SK-N-SH (cell line): ENCODE measurements around the gene MNX1. TPM values are rescaled to one million over a fixed set of nuclear protein-coding genes. Genes with fewer than 3 reads are reported as not detected.
A peak's percentile ranks its signal among the peaks of the same experiment; 100 is the strongest.

Source experiments
- CTCF ChIA-PET: fragments of 300-600, 350-600 bp; formaldehyde crosslinking; extraction: SDS; loops from one replicate; lab custom pipeline; 2021; lab: Yijun Ruan, JAX
- POLR2A ChIA-PET: fragments of 350-600 bp; sonication (Branson Sonifier 250); formaldehyde crosslinking; extraction: SDS; loops from one replicate; lab custom pipeline; 2020; ENCODE audit warnings: antibody characterized with exemption, inconsistent platforms; lab: Yijun Ruan, JAX
- DNase-seq: peaks from one replicate; pipeline ENCODE4 v3.0.0; 2012
- H2AFZ ChIP-seq: fragments of 200-600 bp; sonication (generic); 2 replicates; pipeline ENCODE4 v1.8.1; 2016; ENCODE audit warnings: antibody characterized with exemption, mild to moderate bottlenecking, low read depth
- H3F3A ChIP-seq: fragments of 200-600 bp; sonication (generic); replicated peaks from 2 replicates; pipeline ENCODE3; 2016; ENCODE audit warnings: antibody characterized with exemption, mild to moderate bottlenecking; ENCODE audit not compliant: insufficient read depth
- H3K27ac ChIP-seq, 2 experiments: fragments of 200-500 bp in 1 of 2; fragments of 200-600 bp in 1 of 2; sonication (Bioruptor generic) in 1 of 2; sonication (generic), shearing (Covaris generic) in 1 of 2; 2 replicates each; pipeline versions ENCODE4 v1.5.1 to v1.6.1; 2014 to 2016; ENCODE audit warnings: low read depth in 2 of 2, inconsistent platforms in 1 of 2, low read length in 1 of 2, mild to moderate bottlenecking in 1 of 2, mixed read lengths in 1 of 2
- H3K27me3 ChIP-seq: fragments of 200-600 bp; sonication (generic), shearing (Covaris generic); 2 replicates; pipeline ENCODE4 v1.6.1; 2016; ENCODE audit warnings: mixed run types; ENCODE audit not compliant: insufficient read depth
- H3K36me3 ChIP-seq, 2 experiments: fragments of 200-500 bp in 1 of 2; fragments of 200-600 bp in 1 of 2; sonication (Bioruptor generic) in 1 of 2; sonication (generic) in 1 of 2; replicated peaks in 1 of 2; 2 replicates each; pipeline versions ENCODE3 to v1.5.1; 2014 to 2016; ENCODE audit warnings: low read length in 1 of 2, mild to moderate bottlenecking in 1 of 2; ENCODE audit not compliant: insufficient read depth in 2 of 2, control insufficient read depth in 1 of 2
- H3K4me1 ChIP-seq, 2 experiments: fragments of 200-500 bp in 1 of 2; fragments of 200-600 bp in 1 of 2; sonication (Bioruptor generic) in 1 of 2; sonication (generic), shearing (Covaris generic) in 1 of 2; 2 replicates each; pipeline versions ENCODE4 v1.5.1 to v1.6.1; 2014 to 2016; ENCODE audit warnings: low read depth in 1 of 2, low read length in 1 of 2, mixed run types in 1 of 2; ENCODE audit not compliant: insufficient read depth in 2 of 2, control insufficient read depth in 1 of 2
- H3K4me2 ChIP-seq: fragments of 200-600 bp; sonication (generic), shearing (Covaris generic); 2 replicates; pipeline ENCODE4 v1.6.1; 2017; ENCODE audit warnings: mixed run types
- H3K4me3 ChIP-seq, 2 experiments: fragments of 200-500 bp in 1 of 2; fragments of 200-600 bp in 1 of 2; sonication (Bioruptor generic) in 1 of 2; sonication (generic), shearing (Covaris generic) in 1 of 2; 2 replicates each; pipeline versions ENCODE4 v1.5.1 to v1.8.1; 2014 to 2016; ENCODE audit warnings: low read depth in 2 of 2, inconsistent platforms in 1 of 2, low read length in 1 of 2, mild to moderate bottlenecking in 1 of 2, mixed read lengths in 1 of 2, moderate library complexity in 1 of 2
- H3K79me2 ChIP-seq: fragments of 200-600 bp; sonication (generic); 2 replicates; pipeline ENCODE4 v1.8.1; 2017; ENCODE audit warnings: mild to moderate bottlenecking; ENCODE audit not compliant: insufficient read depth
- H3K9ac ChIP-seq: fragments of 200-600 bp; sonication (generic); 2 replicates; pipeline ENCODE4 v1.6.1; 2017; ENCODE audit warnings: mixed run types
- H3K9me2 ChIP-seq: fragments of 200-600 bp; sonication (generic); 2 replicates; pipeline ENCODE4 v1.6.1; 2017; ENCODE audit warnings: mixed run types
- H3K9me3 ChIP-seq: fragments of 200-600 bp; sonication (generic); 2 replicates; pipeline ENCODE4 v1.6.1; 2017; ENCODE audit warnings: mixed run types, mild to moderate bottlenecking, moderate library complexity
- H4K20me1 ChIP-seq: fragments of 200-600 bp; sonication (generic); 2 replicates; pipeline ENCODE4 v1.6.1; 2017; ENCODE audit warnings: mild to moderate bottlenecking, mixed run types; ENCODE audit not compliant: insufficient read depth
- ELF1 ChIP-seq: IDR thresholded peaks from 2 replicates; pipeline ENCODE4 v1.4.0; 2012
- EZH2phosphoT487 ChIP-seq: fragments of 200-600 bp; sonication (generic); IDR thresholded peaks from 2 replicates; pipeline ENCODE4 v1.6.1; 2017; ENCODE audit warnings: low read depth, mixed run types, mild to moderate bottlenecking, antibody characterized with exemption, moderate library complexity, borderline replicate concordance
- FOSL2 ChIP-seq: IDR thresholded peaks from 2 replicates; pipeline ENCODE4 v1.4.0; 2012; ENCODE audit warnings: low read depth, mild to moderate bottlenecking, moderate library complexity, borderline replicate concordance
- FOXJ3 ChIP-seq: sonication (generic); formaldehyde crosslinking; IDR thresholded peaks from 2 replicates; pipeline ENCODE4 v1.5.1; 2020; ENCODE audit warnings: mild to moderate bottlenecking, missing genetic modification reagents
- FOXM1 ChIP-seq: IDR thresholded peaks from 2 replicates; pipeline ENCODE4 v1.4.0; 2012; ENCODE audit warnings: low read depth, mild to moderate bottlenecking
- GABPA ChIP-seq: IDR thresholded peaks from 2 replicates; pipeline ENCODE4 v1.4.0; 2012; ENCODE audit warnings: low read depth, mild to moderate bottlenecking
- GATA2 ChIP-seq: sonication (generic); formaldehyde crosslinking; IDR thresholded peaks from 2 replicates; pipeline ENCODE4 v1.5.0; 2020; ENCODE audit warnings: mild to moderate bottlenecking, missing genetic modification reagents
- JUND ChIP-seq: IDR thresholded peaks from 2 replicates; pipeline ENCODE4 v1.4.0; 2012
- MEF2A ChIP-seq: IDR thresholded peaks from 2 replicates; pipeline ENCODE4 v1.4.0; 2012; ENCODE audit warnings: low read depth, borderline replicate concordance
- MXI1 ChIP-seq: IDR thresholded peaks from 2 replicates; pipeline ENCODE4 v1.6.1; 2012; ENCODE audit warnings: mild to moderate bottlenecking, low read depth, low read length, improper control_type of control experiment
- NRF1 ChIP-seq: IDR thresholded peaks from 2 replicates; pipeline ENCODE4 v1.6.1; 2012; ENCODE audit warnings: low read depth, mild to moderate bottlenecking, low read length
- RAD21 ChIP-seq: IDR thresholded peaks from 2 replicates; pipeline ENCODE4 v1.6.1; 2012; ENCODE audit warnings: mild to moderate bottlenecking, low read length
- RXRA ChIP-seq: IDR thresholded peaks from 2 replicates; pipeline ENCODE4 v1.4.0; 2012; ENCODE audit warnings: low read depth, mild to moderate bottlenecking, borderline replicate concordance
- TEAD4 ChIP-seq: IDR thresholded peaks from 2 replicates; pipeline ENCODE4 v1.4.0; 2012; ENCODE audit warnings: mild to moderate bottlenecking, borderline replicate concordance; ENCODE audit not compliant: insufficient read depth
- YY1 ChIP-seq: IDR thresholded peaks from 2 replicates; pipeline ENCODE4 v1.4.0; 2012; ENCODE audit warnings: low read depth, mild to moderate bottlenecking
- WGBS: methylation state at CpG from one replicate; pipeline ENCODE4 v1.1.6; 2017; ENCODE audit warnings: low lambda C conversion rate; 5-methylcytosine and 5-hydroxymethylcytosine counted together
- polyA plus RNA-seq, 3 experiments: library from polyadenylated mRNA; depleted of rRNA; stranded (reverse); fragments of >200 nt; gene quantifications; 2 replicates each; pipeline ENCODE4 v1.2.3, GENCODE V29; 2012
- TF ChIP-seq, protein P1 (sequence below): fragments of 200-600 bp; sonication (generic); IDR thresholded peaks from 2 replicates; pipeline ENCODE4 v1.6.1; 2017; ENCODE audit warnings: antibody characterized with exemption, mild to moderate bottlenecking, moderate library complexity
- TF ChIP-seq, protein P2 (sequence below): IDR thresholded peaks from 2 replicates; pipeline ENCODE4; 2012
- TF ChIP-seq, protein P3 (sequence below): fragments of 150-350 bp; IDR thresholded peaks from 2 replicates; pipeline ENCODE4 v1.6.1; 2017; ENCODE audit warnings: antibody characterized with exemption, low read length, low read depth, borderline replicate concordance

Gene MNX1
- polyA plus RNA-seq, 1 of the 3 experiments (the other 2 are of a cell fraction): not detected

DNA sequence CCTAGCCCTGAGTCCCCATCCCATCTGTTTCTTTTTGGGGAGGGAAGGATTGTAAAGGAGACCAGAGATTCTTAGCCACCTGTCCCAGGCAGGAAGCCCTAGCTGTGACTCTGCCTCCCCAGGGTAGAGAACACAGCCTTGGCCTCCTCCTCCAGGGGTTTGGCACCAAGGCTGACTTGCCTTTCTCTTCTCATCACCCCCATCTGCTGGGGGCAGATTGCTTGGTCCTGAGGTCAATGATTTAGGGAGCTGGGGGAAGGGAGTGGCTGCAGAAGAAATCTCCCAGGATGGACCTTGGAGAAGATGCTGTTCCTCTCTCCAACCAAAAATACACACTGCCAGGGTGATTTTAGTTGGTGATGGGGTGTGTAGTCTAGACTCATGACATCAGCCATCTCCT, 2.6 kb upstream of the MNX1 start:
- Histone ChIP-seq H3K79me2 (no peaks in the 10 kb centered on the region), H3F3A (no peaks in the 10 kb centered on the region), H3K9me2 (no peaks in the 10 kb centered on the region), H3K9ac (no peak overlapping the region), H4K20me1 (peaks cover 9% of the 10 kb centered on the region), H3K27me3 (peaks cover 96% of the 10 kb centered on the region), H3K9me3 (no peaks in the 10 kb centered on the region), H3K36me3 (no peaks in the 10 kb centered on the region), H3K4me1 (no peaks in the 10 kb centered on the region; a peak in 1 of 4 replicates), H3K27ac (no peak overlapping the region), H2AFZ (no peak overlapping the region), H3K4me2 (no peak overlapping the region), H3K4me3 (no peak overlapping the region)
- TF ChIP-seq YY1: no peak
- no peak for TF ChIP-seq MXI1
- CTCF ChIA-PET: interaction anchor here (1.6 to 1.8 kb wide), 3 partner anchors 211 to 327 kb away, joined by 3 to 7 read pairs (median 6); no protein-coding TSS in a partner anchor
- peak; percentile 34 for DNase-seq
- POLR2A ChIA-PET: no interaction called here

DNA sequence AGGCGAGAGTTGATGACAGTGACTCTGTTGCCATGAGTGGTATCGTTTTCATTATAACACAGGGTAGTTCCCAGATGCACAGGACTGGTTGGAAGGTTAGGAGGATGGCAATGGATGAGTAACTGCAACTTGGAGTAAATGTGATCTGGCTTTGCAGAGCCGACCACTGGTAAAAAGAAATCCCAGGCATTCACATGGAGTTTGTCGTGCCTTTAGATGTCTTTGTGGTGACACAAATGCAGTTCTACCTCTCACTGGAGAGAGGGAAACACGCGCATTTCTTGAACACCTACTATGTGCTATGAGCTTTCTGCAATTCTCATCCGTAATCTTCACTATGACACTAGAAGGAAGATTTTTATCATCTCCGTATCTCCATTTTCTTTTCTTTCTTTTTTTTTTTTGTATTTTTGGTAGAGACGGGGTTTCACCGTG, 1.7 kb upstream of the MNX1 start:
- TF ChIP-seq RAD21 (no peak), EZH2phosphoT487 (peak; percentile 47; the same call in 1 of the 2 replicates)
- Histone ChIP-seq H3K9ac (no peak overlapping the region), H3K36me3 (no peaks in the 10 kb centered on the region), H3K9me2 (no peaks in the 10 kb centered on the region), H3K79me2 (no peaks in the 10 kb centered on the region), H3K9me3 (no peaks in the 10 kb centered on the region), H2AFZ (no peak overlapping the region), H3K27ac (no peak overlapping the region), H3K4me2 (no peak overlapping the region), H3F3A (no peaks in the 10 kb centered on the region), H3K27me3 (peaks cover 96% of the 10 kb centered on the region), H4K20me1 (peaks cover 9% of the 10 kb centered on the region), H3K4me1 (no peaks in the 10 kb centered on the region; a peak in 1 of 4 replicates), H3K4me3 (no peak overlapping the region)
- POLR2A ChIA-PET: no interaction called here
- CTCF ChIA-PET: no interaction called here
- DNase-seq: peak; percentile 36
- WGBS: 18% methylated on average over 10 of the region's 10 CpGs

DNA sequence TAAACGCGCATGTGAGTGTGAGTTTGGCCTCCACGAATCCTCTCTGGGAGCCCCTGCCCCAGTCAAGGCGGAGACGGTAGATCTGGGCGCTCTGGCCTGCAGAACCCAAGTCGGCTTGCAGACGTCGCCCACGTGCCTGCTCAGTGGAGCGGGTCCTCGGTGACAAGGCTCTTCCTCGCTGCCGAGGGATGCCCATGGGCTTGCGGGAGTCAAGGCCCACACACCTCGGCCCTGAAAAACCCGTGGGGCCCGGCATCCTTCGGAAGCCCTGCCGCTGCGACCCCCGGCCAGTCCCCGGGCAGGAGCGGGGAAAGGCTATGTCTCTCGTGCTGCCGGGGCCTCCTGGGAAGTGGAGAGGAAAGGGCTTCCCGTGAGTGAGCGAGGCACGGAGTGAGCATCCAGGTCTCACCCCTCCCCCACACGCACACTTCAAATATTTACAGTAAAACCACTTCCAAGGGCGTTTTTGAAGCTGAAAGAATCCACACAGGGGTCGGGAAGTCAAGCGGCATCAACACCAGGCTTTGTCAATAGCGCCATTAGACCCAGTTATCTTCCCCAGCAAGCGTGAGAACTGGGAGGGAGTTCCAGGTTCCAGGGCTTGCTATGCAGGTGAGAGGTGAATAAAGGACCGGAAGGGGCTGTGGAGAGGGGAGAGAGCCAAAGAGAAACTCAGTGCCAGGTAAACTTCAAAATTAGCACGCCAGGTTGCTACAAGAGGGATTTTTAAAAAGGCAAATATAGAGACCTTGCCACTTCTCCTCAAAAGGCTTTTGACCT, 1.1 kb upstream of the MNX1 start:
- no peaks in the 10 kb centered on the region for H3F3A ChIP-seq
- no peaks in the 10 kb centered on the region for H3K79me2 ChIP-seq
- ChIA-PET CTCF (interaction anchor here (1.0 kb wide), 1 partner anchor 39 kb away, joined by 3 read pairs; no protein-coding TSS in a partner anchor), POLR2A (no interaction called here)
- TF ChIP-seq ELF1 (no peak), MEF2A (no peak), FOXM1 (no peak), NRF1 (no peak), FOSL2 (no peak), GABPA (no peak), FOXJ3 (CRISPR knock-in tag) (no peak), RXRA (no peak), EZH2phosphoT487 (no peak), TEAD4 (no peak), JUND (no peak), GATA2 (no peak)
- TF ChIP-seq, protein P1, sequence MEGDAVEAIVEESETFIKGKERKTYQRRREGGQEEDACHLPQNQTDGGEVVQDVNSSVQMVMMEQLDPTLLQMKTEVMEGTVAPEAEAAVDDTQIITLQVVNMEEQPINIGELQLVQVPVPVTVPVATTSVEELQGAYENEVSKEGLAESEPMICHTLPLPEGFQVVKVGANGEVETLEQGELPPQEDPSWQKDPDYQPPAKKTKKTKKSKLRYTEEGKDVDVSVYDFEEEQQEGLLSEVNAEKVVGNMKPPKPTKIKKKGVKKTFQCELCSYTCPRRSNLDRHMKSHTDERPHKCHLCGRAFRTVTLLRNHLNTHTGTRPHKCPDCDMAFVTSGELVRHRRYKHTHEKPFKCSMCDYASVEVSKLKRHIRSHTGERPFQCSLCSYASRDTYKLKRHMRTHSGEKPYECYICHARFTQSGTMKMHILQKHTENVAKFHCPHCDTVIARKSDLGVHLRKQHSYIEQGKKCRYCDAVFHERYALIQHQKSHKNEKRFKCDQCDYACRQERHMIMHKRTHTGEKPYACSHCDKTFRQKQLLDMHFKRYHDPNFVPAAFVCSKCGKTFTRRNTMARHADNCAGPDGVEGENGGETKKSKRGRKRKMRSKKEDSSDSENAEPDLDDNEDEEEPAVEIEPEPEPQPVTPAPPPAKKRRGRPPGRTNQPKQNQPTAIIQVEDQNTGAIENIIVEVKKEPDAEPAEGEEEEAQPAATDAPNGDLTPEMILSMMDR: no peak
- TF ChIP-seq, protein P2, sequence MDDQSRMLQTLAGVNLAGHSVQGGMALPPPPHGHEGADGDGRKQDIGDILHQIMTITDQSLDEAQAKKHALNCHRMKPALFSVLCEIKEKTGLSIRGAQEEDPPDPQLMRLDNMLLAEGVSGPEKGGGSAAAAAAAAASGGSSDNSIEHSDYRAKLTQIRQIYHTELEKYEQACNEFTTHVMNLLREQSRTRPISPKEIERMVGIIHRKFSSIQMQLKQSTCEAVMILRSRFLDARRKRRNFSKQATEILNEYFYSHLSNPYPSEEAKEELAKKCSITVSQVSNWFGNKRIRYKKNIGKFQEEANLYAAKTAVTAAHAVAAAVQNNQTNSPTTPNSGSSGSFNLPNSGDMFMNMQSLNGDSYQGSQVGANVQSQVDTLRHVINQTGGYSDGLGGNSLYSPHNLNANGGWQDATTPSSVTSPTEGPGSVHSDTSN: no peak
- TF ChIP-seq, protein P3, sequence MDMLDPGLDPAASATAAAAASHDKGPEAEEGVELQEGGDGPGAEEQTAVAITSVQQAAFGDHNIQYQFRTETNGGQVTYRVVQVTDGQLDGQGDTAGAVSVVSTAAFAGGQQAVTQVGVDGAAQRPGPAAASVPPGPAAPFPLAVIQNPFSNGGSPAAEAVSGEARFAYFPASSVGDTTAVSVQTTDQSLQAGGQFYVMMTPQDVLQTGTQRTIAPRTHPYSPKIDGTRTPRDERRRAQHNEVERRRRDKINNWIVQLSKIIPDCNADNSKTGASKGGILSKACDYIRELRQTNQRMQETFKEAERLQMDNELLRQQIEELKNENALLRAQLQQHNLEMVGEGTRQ: no peak
- no peak overlapping the region for H2AFZ ChIP-seq
- no peaks in the 10 kb centered on the region; a peak in 1 of 4 replicates for H3K4me1 ChIP-seq
- H3K9me2 ChIP-seq: no peaks in the 10 kb centered on the region
- no peak overlapping the region for H3K9ac ChIP-seq
- H3K4me3 ChIP-seq: no peak overlapping the region
- no peaks in the 10 kb centered on the region for H3K36me3 ChIP-seq
- H3K27me3 ChIP-seq: peaks cover 96% of the 10 kb centered on the region
- H3K9me3 ChIP-seq: no peaks in the 10 kb centered on the region
- DNase-seq: peak; percentile 52
- WGBS: 4% methylated on average over 35 of the region's 37 CpGs
- H4K20me1 ChIP-seq: peaks cover 9% of the 10 kb centered on the region
- H3K4me2 ChIP-seq: no peak overlapping the region
- H3K27ac ChIP-seq: no peak overlapping the region
